ENCODE results near the gene VPS39. TPM values are rescaled to one million over a fixed set of nuclear protein-coding genes. Genes with fewer than 3 reads are reported as not detected.
A peak's percentile ranks its signal among the peaks of the same experiment; 100 is the strongest.

VPS39 gene
- total RNA-seq, 1 experiment from 2014 or later: 15.9 TPM

GRCh38 chr15:42139596-42139995, 68.5 kb downstream of the VPS39 start:
- no peak for DNase-seq (ENCODE audit: low read depth)
- in situ Hi-C loops (cut with HindIII; ENCODE audit: low pct_unique_long_range_greater_than_20kb, low sequenced_read_pairs): no loop called here

GRCh38 chr15:42138968-42139386, 69.1 kb downstream of the VPS39 start:
- DNase-seq (ENCODE audit: low read depth): no peak
- in situ Hi-C loops (cut with HindIII; ENCODE audit: low pct_unique_long_range_greater_than_20kb, low sequenced_read_pairs): no loop called here

- no peak for DNase-seq (ENCODE audit: low read depth)
- in situ Hi-C loops (cut with HindIII; ENCODE audit: low pct_unique_long_range_greater_than_20kb, low sequenced_read_pairs): no loop called here
These were observed 69.7 kb downstream of the VPS39 start for GRCh38 chr15:42138411-42138810.

GRCh38 chr15:42137461-42138261, 70.4 kb downstream of the VPS39 start:
- peak; percentile 38 for DNase-seq (ENCODE audit: low read depth)
- in situ Hi-C loops (cut with HindIII; ENCODE audit: low pct_unique_long_range_greater_than_20kb, low sequenced_read_pairs): no loop called here

- in situ Hi-C loops (cut with HindIII; ENCODE audit: low pct_unique_long_range_greater_than_20kb, low sequenced_read_pairs): no loop called here
- no peak for DNase-seq (ENCODE audit: low read depth)
These were observed 71.6 kb downstream of the VPS39 start for GRCh38 chr15:42136513-42136912.

- no peak for DNase-seq (ENCODE audit: low read depth)
- in situ Hi-C loops (cut with HindIII; ENCODE audit: low pct_unique_long_range_greater_than_20kb, low sequenced_read_pairs): no loop called here
These were observed 72.8 kb downstream of the VPS39 start for GRCh38 chr15:42135351-42135750.

- in situ Hi-C loops (cut with HindIII; ENCODE audit: low pct_unique_long_range_greater_than_20kb, low sequenced_read_pairs): no loop called here
- peak; percentile 41 for DNase-seq (ENCODE audit: low read depth)
These were observed 73.4 kb downstream of the VPS39 start for GRCh38 chr15:42134617-42135245.

GRCh38 chr15:42133886-42134502, 74.1 kb downstream of the VPS39 start:
- in situ Hi-C loops (cut with HindIII; ENCODE audit: low pct_unique_long_range_greater_than_20kb, low sequenced_read_pairs): no loop called here
- DNase-seq (ENCODE audit: low read depth): peak; percentile 22

GRCh38 chr15:42133356-42133755, 74.7 kb downstream of the VPS39 start:
- no peak for DNase-seq (ENCODE audit: low read depth)
- in situ Hi-C loops (cut with HindIII; ENCODE audit: low pct_unique_long_range_greater_than_20kb, low sequenced_read_pairs): no loop called here

GRCh38 chr15:42131826-42132806, 76.0 kb downstream of the VPS39 start:
- DNase-seq (ENCODE audit: low read depth): no peak
- in situ Hi-C loops (cut with HindIII; ENCODE audit: low pct_unique_long_range_greater_than_20kb, low sequenced_read_pairs): no loop called here

- no peak for DNase-seq (ENCODE audit: low read depth)
- in situ Hi-C loops (cut with HindIII; ENCODE audit: low pct_unique_long_range_greater_than_20kb, low sequenced_read_pairs): no loop called here
These were observed 77.1 kb downstream of the VPS39 start for GRCh38 chr15:42131006-42131405.

GRCh38 chr15:42130246-42130986, 77.7 kb downstream of the VPS39 start:
- in situ Hi-C loops (cut with HindIII; ENCODE audit: low pct_unique_long_range_greater_than_20kb, low sequenced_read_pairs): no loop called here
- no peak for DNase-seq (ENCODE audit: low read depth)

GRCh38 chr15:42129364-42129763, 78.7 kb downstream of the VPS39 start:
- in situ Hi-C loops (cut with HindIII; ENCODE audit: low pct_unique_long_range_greater_than_20kb, low sequenced_read_pairs): no loop called here
- DNase-seq (ENCODE audit: low read depth): no peak

- in situ Hi-C loops (cut with HindIII; ENCODE audit: low pct_unique_long_range_greater_than_20kb, low sequenced_read_pairs): no loop called here
- no peak for DNase-seq (ENCODE audit: low read depth)
These were observed 79.6 kb downstream of the VPS39 start for GRCh38 chr15:42128476-42128875.

- DNase-seq (ENCODE audit: low read depth): no peak
- in situ Hi-C loops (cut with HindIII; ENCODE audit: low pct_unique_long_range_greater_than_20kb, low sequenced_read_pairs): no loop called here
These were observed 84.6 kb downstream of the VPS39 start for GRCh38 chr15:42123546-42123945.

- no peak for DNase-seq (ENCODE audit: low read depth)
- in situ Hi-C loops (cut with HindIII; ENCODE audit: low pct_unique_long_range_greater_than_20kb, low sequenced_read_pairs): no loop called here
These were observed 86.4 kb downstream of the VPS39 start for GRCh38 chr15:42121682-42122081.

- no peak for DNase-seq (ENCODE audit: low read depth)
- in situ Hi-C loops (cut with HindIII; ENCODE audit: low pct_unique_long_range_greater_than_20kb, low sequenced_read_pairs): no loop called here
These were observed 87.1 kb downstream of the VPS39 start for GRCh38 chr15:42121021-42121420.

- in situ Hi-C loops (cut with HindIII; ENCODE audit: low pct_unique_long_range_greater_than_20kb, low sequenced_read_pairs): no loop called here
- no peak for DNase-seq (ENCODE audit: low read depth)
These were observed 87.8 kb downstream of the VPS39 start for GRCh38 chr15:42120285-42120684.

Measured in Caki2 (cell line).